GM21526 (cell line): Measurements from ENCODE around the gene MRPL23.

Experiments used
- ATAC-seq: cut with Tn5 transposase; IDR thresholded peaks from one replicate; pipeline ENCODE4 v1.9.1; 2021; ENCODE audit warnings: moderate library complexity; ENCODE audit not compliant: unreplicated experiment, low FRiP score

The MRPL23 gene

GRCh38 chr11:1949922-1950321 is 2.8 kb downstream of the MRPL23 start:
- ATAC-seq = no peak

- ATAC-seq = no peak
Observed at GRCh38 chr11:1952806-1953482, 5.8 kb downstream of the MRPL23 start.

- no peak for ATAC-seq
Observed at GRCh38 chr11:1953489-1954266, 6.5 kb downstream of the MRPL23 start.

- no peak for ATAC-seq
Observed at GRCh38 chr11:1958367-1958766, 11.2 kb downstream of the MRPL23 start.

GRCh38 chr11:1959786-1960185 is 12.7 kb downstream of the MRPL23 start:
- no peak for ATAC-seq

- ATAC-seq = no peak
Observed at GRCh38 chr11:1963864-1964263, 16.7 kb downstream of the MRPL23 start.

GRCh38 chr11:1964348-1964747 is 17.2 kb downstream of the MRPL23 start:
- ATAC-seq = no peak

GRCh38 chr11:1964955-1965354 is 17.8 kb downstream of the MRPL23 start:
- ATAC-seq = no peak

GRCh38 chr11:1966531-1966930 is 19.4 kb downstream of the MRPL23 start:
- ATAC-seq = no peak

GRCh38 chr11:1967641-1968225 is 20.6 kb downstream of the MRPL23 start:
- ATAC-seq = no peak

- ATAC-seq = no peak
Observed at GRCh38 chr11:1968454-1969002, 21.4 kb downstream of the MRPL23 start.

- ATAC-seq = no peak
Observed at GRCh38 chr11:1969035-1969434, 21.9 kb downstream of the MRPL23 start.

GRCh38 chr11:1969776-1970175 is 22.6 kb downstream of the MRPL23 start:
- ATAC-seq = no peak

- ATAC-seq = no peak
Observed at GRCh38 chr11:1970956-1971355, 23.8 kb downstream of the MRPL23 start.

GRCh38 chr11:1975185-1975584 is 28.1 kb downstream of the MRPL23 start:
- no peak for ATAC-seq

GRCh38 chr11:1978720-1979473 is 31.8 kb downstream of the MRPL23 start:
- ATAC-seq = no peak

GRCh38 chr11:1979607-1980006 is 32.5 kb downstream of the MRPL23 start:
- no peak for ATAC-seq

GRCh38 chr11:1982873-1983600 is 35.9 kb downstream of the MRPL23 start:
- ATAC-seq = no peak

- no peak for ATAC-seq
Observed at GRCh38 chr11:1983601-1983961, 36.4 kb downstream of the MRPL23 start.

GRCh38 chr11:1987024-1987423 is 39.9 kb downstream of the MRPL23 start:
- ATAC-seq = no peak
